Measurements from ENCODE around the gene NEDD4L.

Gene NEDD4L

DNA sequence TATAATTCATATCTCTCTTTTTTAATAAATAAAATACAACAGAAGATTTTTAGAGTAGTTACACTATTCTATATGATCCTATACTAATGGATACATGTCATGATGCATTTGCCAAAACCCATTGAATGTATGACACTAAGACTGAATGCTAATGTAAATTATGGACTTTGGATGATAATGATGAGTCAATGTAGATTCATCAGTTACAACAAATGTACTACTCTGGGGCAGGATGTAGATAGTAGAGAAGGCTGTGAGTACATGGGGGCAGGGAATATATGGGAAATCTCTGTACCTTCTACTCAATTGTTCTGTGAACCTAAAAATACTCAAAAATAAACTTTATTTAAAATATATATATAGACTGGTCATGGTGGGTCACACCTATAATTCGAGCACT, 45.6 kb upstream of the NEDD4L start:
- Histone ChIP-seq H3F3A (ENCODE audit: insufficient read depth) (no peaks in the 10 kb centered on the region), H3K27ac (ENCODE audit: low read depth, low read length) (no peak overlapping the region), H3K9me3 (ENCODE audit: insufficient read depth, low read length) (no peaks in the 10 kb centered on the region), H2AFZ (ENCODE audit: low read depth, low read length, severe bottlenecking) (no peak overlapping the region), H3K4me3 (ENCODE audit: insufficient read depth, low read length, poor library complexity, severe bottlenecking) (no peak overlapping the region), H3K27me3 (ENCODE audit: low read length) (no peaks in the 10 kb centered on the region), H3K4me2 (ENCODE audit: low read depth, low read length, poor library complexity, severe bottlenecking) (no peak overlapping the region), H4K20me1 (ENCODE audit: low read depth, low read length) (no peaks in the 10 kb centered on the region), H3K9me2 (replicated peaks; ENCODE audit: insufficient read depth, low read length) (no peaks in the 10 kb centered on the region), H3K79me2 (ENCODE audit: insufficient read depth, low read length) (no peaks in the 10 kb centered on the region), H3K9ac (ENCODE audit: low read length) (no peak overlapping the region), H3K36me3 (ENCODE audit: low read length) (no peaks in the 10 kb centered on the region)
- no peak for TF ChIP-seq EZH2phosphoT487 (conservative IDR thresholded peaks at IDR 0.05; ENCODE audit: low read length)
- TF ChIP-seq, protein P1, sequence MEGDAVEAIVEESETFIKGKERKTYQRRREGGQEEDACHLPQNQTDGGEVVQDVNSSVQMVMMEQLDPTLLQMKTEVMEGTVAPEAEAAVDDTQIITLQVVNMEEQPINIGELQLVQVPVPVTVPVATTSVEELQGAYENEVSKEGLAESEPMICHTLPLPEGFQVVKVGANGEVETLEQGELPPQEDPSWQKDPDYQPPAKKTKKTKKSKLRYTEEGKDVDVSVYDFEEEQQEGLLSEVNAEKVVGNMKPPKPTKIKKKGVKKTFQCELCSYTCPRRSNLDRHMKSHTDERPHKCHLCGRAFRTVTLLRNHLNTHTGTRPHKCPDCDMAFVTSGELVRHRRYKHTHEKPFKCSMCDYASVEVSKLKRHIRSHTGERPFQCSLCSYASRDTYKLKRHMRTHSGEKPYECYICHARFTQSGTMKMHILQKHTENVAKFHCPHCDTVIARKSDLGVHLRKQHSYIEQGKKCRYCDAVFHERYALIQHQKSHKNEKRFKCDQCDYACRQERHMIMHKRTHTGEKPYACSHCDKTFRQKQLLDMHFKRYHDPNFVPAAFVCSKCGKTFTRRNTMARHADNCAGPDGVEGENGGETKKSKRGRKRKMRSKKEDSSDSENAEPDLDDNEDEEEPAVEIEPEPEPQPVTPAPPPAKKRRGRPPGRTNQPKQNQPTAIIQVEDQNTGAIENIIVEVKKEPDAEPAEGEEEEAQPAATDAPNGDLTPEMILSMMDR (IDR thresholded peaks at IDR 0.05; ENCODE audit: insufficient read depth, low read length, poor library complexity, severe bottlenecking), result no peak

DNA sequence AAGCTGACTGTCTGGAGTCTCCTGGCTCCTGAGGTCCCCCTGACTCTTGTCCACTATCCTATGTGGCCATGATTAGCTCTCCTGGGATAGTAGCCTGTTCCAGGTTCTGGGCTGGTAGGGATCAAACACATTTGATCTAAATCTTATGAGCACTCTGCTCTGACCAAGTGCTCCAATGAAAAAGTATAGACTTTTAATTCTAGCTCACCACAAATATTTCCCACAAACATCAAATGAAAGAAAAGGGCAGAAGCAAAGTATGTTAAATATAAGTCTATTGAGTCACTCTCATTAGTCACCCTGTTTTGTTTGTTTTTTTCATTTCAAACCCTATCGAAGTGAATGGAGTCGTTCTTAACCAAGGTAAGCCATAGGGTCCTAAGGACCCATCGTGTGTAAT, 39.7 kb upstream of the NEDD4L start:
- no peak overlapping the region for H3K27ac ChIP-seq (ENCODE audit: low read depth, low read length)
- H3K79me2 ChIP-seq (ENCODE audit: insufficient read depth, low read length), result no peaks in the 10 kb centered on the region
- H3F3A ChIP-seq (ENCODE audit: insufficient read depth), result no peaks in the 10 kb centered on the region
- TF ChIP-seq EZH2phosphoT487 (conservative IDR thresholded peaks at IDR 0.05; ENCODE audit: low read length), result no peak
- TF ChIP-seq, protein P1 (IDR thresholded peaks at IDR 0.05; ENCODE audit: insufficient read depth, low read length, poor library complexity, severe bottlenecking), result no peak
- no peaks in the 10 kb centered on the region for H3K9me2 ChIP-seq (replicated peaks; ENCODE audit: insufficient read depth, low read length)
- H4K20me1 ChIP-seq (ENCODE audit: low read depth, low read length), result no peaks in the 10 kb centered on the region
- no peaks in the 10 kb centered on the region for H3K9me3 ChIP-seq (ENCODE audit: insufficient read depth, low read length)
- no peak overlapping the region for H3K4me3 ChIP-seq (ENCODE audit: insufficient read depth, low read length, poor library complexity, severe bottlenecking)
- H3K27me3 ChIP-seq (ENCODE audit: low read length), result no peaks in the 10 kb centered on the region
- no peak overlapping the region for H3K9ac ChIP-seq (ENCODE audit: low read length)
- no peak overlapping the region for H2AFZ ChIP-seq (ENCODE audit: low read depth, low read length, severe bottlenecking)
- H3K36me3 ChIP-seq (ENCODE audit: low read length), result no peaks in the 10 kb centered on the region
- H3K4me2 ChIP-seq (ENCODE audit: low read depth, low read length, poor library complexity, severe bottlenecking), result no peak overlapping the region

DNA sequence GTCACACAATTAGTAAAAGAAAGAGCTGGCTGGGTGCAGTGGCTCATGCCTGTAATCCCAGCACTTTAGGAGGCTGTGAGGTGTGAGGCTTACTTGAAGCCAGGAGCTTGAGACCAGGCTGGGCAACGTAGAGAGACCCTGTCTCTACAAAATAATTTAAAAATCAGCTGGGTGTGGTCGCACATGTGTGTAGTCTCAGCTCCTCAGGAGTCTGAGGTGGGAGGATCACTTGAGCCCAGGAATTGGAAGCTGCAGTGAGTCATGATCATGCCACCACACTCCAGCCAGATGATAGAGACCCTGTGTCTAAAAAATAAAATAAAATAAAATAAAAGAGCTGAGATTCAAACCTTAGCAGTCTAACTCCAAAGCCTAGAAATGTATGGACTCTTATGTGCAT, 39.0 kb upstream of the NEDD4L start:
- Histone ChIP-seq H3K36me3 (ENCODE audit: low read length) (no peaks in the 10 kb centered on the region), H4K20me1 (ENCODE audit: low read depth, low read length) (no peaks in the 10 kb centered on the region), H3K79me2 (ENCODE audit: insufficient read depth, low read length) (no peaks in the 10 kb centered on the region), H3K4me2 (ENCODE audit: low read depth, low read length, poor library complexity, severe bottlenecking) (no peak overlapping the region), H3K4me3 (ENCODE audit: insufficient read depth, low read length, poor library complexity, severe bottlenecking) (no peak overlapping the region), H3F3A (ENCODE audit: insufficient read depth) (no peaks in the 10 kb centered on the region), H3K27ac (ENCODE audit: low read depth, low read length) (no peak overlapping the region), H2AFZ (ENCODE audit: low read depth, low read length, severe bottlenecking) (no peak overlapping the region), H3K9ac (ENCODE audit: low read length) (no peak overlapping the region), H3K9me3 (ENCODE audit: insufficient read depth, low read length) (no peaks in the 10 kb centered on the region), H3K9me2 (replicated peaks; ENCODE audit: insufficient read depth, low read length) (no peaks in the 10 kb centered on the region), H3K27me3 (ENCODE audit: low read length) (no peaks in the 10 kb centered on the region)
- TF ChIP-seq, protein P1 (IDR thresholded peaks at IDR 0.05; ENCODE audit: insufficient read depth, low read length, poor library complexity, severe bottlenecking), result no peak
- TF ChIP-seq EZH2phosphoT487 (conservative IDR thresholded peaks at IDR 0.05; ENCODE audit: low read length), result no peak
